Measurements from ENCODE around the gene BNC1. TPM values are rescaled to one million over a fixed set of nuclear protein-coding genes. Genes with fewer than 3 reads are reported as not detected.

BNC1 gene
- total and polyA plus RNA-seq, 7 experiments from 2014 or later, result not detected

GRCh38 chr15:83295417-83295816 lies 11.0 kb upstream of the BNC1 start:
- H3K9me3 Mint-ChIP-seq, result peaks cover 0 to 14% (median 3%) of the 10 kb centered on the region in 11 donors

GRCh38 chr15:83293201-83293600 lies 8.7 kb upstream of the BNC1 start:
- POLR2A ChIA-PET, result no interaction called here
- Mint-ChIP-seq H3K27me3 (peaks cover 24 to 42% (median 34%) of the 10 kb centered on the region in 5 donors), H3K36me3 (peaks cover 0 to 4% (median 0%) of the 10 kb centered on the region in 5 donors), H3K9me3 (peaks cover 0 to 14% (median 3%) of the 10 kb centered on the region in 11 donors), H3K27ac (no peak overlapping the region), H3K4me3 (no peak overlapping the region), H3K4me1 (no peaks in the 10 kb centered on the region)
- CTCF ChIA-PET, result no interaction called here
- Histone ChIP-seq H3K9me3 (ENCODE audit: control insufficient read depth in 2 of 3, low read length in 3 of 3) (no peaks in the 10 kb centered on the region), H3K27me3 (ENCODE audit: control insufficient read depth in 2 of 2, insufficient read depth in 2 of 2, low read length in 2 of 2) (no peaks in the 10 kb centered on the region), H3K4me3 (ENCODE audit: low read length) (no peak overlapping the region), H3K27ac (ENCODE audit: low read depth, low read length) (no peak overlapping the region), H3K36me3 (ENCODE audit: control insufficient read depth in 2 of 3, insufficient read depth in 3 of 3, low read length in 3 of 3) (no peaks in the 10 kb centered on the region), H3K4me1 (ENCODE audit: control insufficient read depth in 2 of 2, insufficient read depth in 2 of 2, low read length in 2 of 2) (no peaks in the 10 kb centered on the region)
- intact Hi-C loops (cut with micrococcal nuclease), result no loop called here
- ATAC-seq (no peak), DNase-seq (no peak)

More at GRCh38 chr15:83295417-83295816, 11.0 kb upstream of the BNC1 start:
- ChIA-PET POLR2A (no interaction called here), CTCF (no interaction called here)
- H3K36me3 ChIP-seq (ENCODE audit: control insufficient read depth in 2 of 3, insufficient read depth in 3 of 3, low read length in 3 of 3), result no peaks in the 10 kb centered on the region
- peak overlapping the region in 1 of 9 donors; percentile 12 for H3K27ac Mint-ChIP-seq
- intact Hi-C loops (cut with micrococcal nuclease), result no loop called here
- no peak overlapping the region for H3K4me3 ChIP-seq (ENCODE audit: low read length)
- no peaks in the 10 kb centered on the region for H3K27me3 ChIP-seq (ENCODE audit: control insufficient read depth in 2 of 2, insufficient read depth in 2 of 2, low read length in 2 of 2)
- no peaks in the 10 kb centered on the region for H3K4me1 ChIP-seq (ENCODE audit: control insufficient read depth in 2 of 2, insufficient read depth in 2 of 2, low read length in 2 of 2)
- H3K4me3 Mint-ChIP-seq, result no peak overlapping the region
- peaks cover 0 to 4% (median 0%) of the 10 kb centered on the region in 5 donors for H3K36me3 Mint-ChIP-seq
- ATAC-seq (no peak), DNase-seq (no peak)
- peaks cover 23 to 43% (median 39%) of the 10 kb centered on the region in 5 donors for H3K27me3 Mint-ChIP-seq
- no peak overlapping the region for H3K27ac ChIP-seq (ENCODE audit: low read depth, low read length)
- no peaks in the 10 kb centered on the region for H3K4me1 Mint-ChIP-seq
- no peaks in the 10 kb centered on the region for H3K9me3 ChIP-seq (ENCODE audit: control insufficient read depth in 2 of 3, low read length in 3 of 3)

- Histone ChIP-seq H3K9me3 (ENCODE audit: control insufficient read depth in 2 of 3, low read length in 3 of 3) (no peaks in the 10 kb centered on the region), H3K36me3 (ENCODE audit: control insufficient read depth in 2 of 3, insufficient read depth in 3 of 3, low read length in 3 of 3) (no peaks in the 10 kb centered on the region), H3K4me1 (ENCODE audit: control insufficient read depth in 2 of 2, insufficient read depth in 2 of 2, low read length in 2 of 2) (no peaks in the 10 kb centered on the region), H3K4me3 (ENCODE audit: low read length) (no peak overlapping the region), H3K27ac (ENCODE audit: low read depth, low read length) (no peak overlapping the region), H3K27me3 (ENCODE audit: control insufficient read depth in 2 of 2, insufficient read depth in 2 of 2, low read length in 2 of 2) (no peaks in the 10 kb centered on the region)
- DNase-seq (no peak), ATAC-seq (no peak)
- POLR2A ChIA-PET, result no interaction called here
- intact Hi-C loops (cut with micrococcal nuclease), result no loop called here
- CTCF ChIA-PET, result no interaction called here
- no peaks in the 10 kb centered on the region for H3K4me1 Mint-ChIP-seq
- peaks cover 0 to 14% (median 3%) of the 10 kb centered on the region in 11 donors for H3K9me3 Mint-ChIP-seq
- H3K27me3 Mint-ChIP-seq, result peaks cover 33 to 50% (median 37%) of the 10 kb centered on the region in 5 donors
- peaks cover 0 to 4% (median 0%) of the 10 kb centered on the region in 5 donors for H3K36me3 Mint-ChIP-seq
- no peak overlapping the region for H3K27ac Mint-ChIP-seq
- no peak overlapping the region for H3K4me3 Mint-ChIP-seq
Measured at GRCh38 chr15:83292317-83292716, 7.9 kb upstream of the BNC1 start.

- CTCF ChIA-PET, result no interaction called here
- Histone ChIP-seq H3K4me3 (ENCODE audit: low read length) (no peak overlapping the region), H3K4me1 (ENCODE audit: control insufficient read depth in 2 of 2, insufficient read depth in 2 of 2, low read length in 2 of 2) (no peaks in the 10 kb centered on the region), H3K36me3 (ENCODE audit: control insufficient read depth in 2 of 3, insufficient read depth in 3 of 3, low read length in 3 of 3) (no peaks in the 10 kb centered on the region), H3K27me3 (ENCODE audit: control insufficient read depth in 2 of 2, insufficient read depth in 2 of 2, low read length in 2 of 2) (no peaks in the 10 kb centered on the region), H3K9me3 (ENCODE audit: control insufficient read depth in 2 of 3, low read length in 3 of 3) (no peaks in the 10 kb centered on the region), H3K27ac (ENCODE audit: low read depth, low read length) (no peak overlapping the region)
- peaks cover 0 to 9% (median 0%) of the 10 kb centered on the region in 11 donors for H3K9me3 Mint-ChIP-seq
- peaks cover 0 to 5% (median 0%) of the 10 kb centered on the region in 5 donors for H3K36me3 Mint-ChIP-seq
- ATAC-seq, result no peak
- POLR2A ChIA-PET, result no interaction called here
- no peak overlapping the region for H3K27ac Mint-ChIP-seq
- intact Hi-C loops (cut with micrococcal nuclease), result no loop called here
- no peak for DNase-seq
- peaks cover 0 to 9% (median 5%) of the 10 kb centered on the region in 7 donors for H3K4me1 Mint-ChIP-seq
- H3K27me3 Mint-ChIP-seq, result peaks cover 33 to 52% (median 43%) of the 10 kb centered on the region in 5 donors
- no peak overlapping the region for H3K4me3 Mint-ChIP-seq
Measured at GRCh38 chr15:83290236-83290635, 5.8 kb upstream of the BNC1 start.

- Mint-ChIP-seq H3K9me3 (peaks cover 0 to 5% (median 0%) of the 10 kb centered on the region in 11 donors), H3K4me3 (no peak overlapping the region), H3K27ac (no peak overlapping the region), H3K36me3 (peaks cover 0 to 5% (median 0%) of the 10 kb centered on the region in 5 donors), H3K4me1 (peaks cover 0 to 11% (median 5%) of the 10 kb centered on the region in 7 donors), H3K27me3 (peaks cover 32 to 50% (median 43%) of the 10 kb centered on the region in 5 donors)
- Histone ChIP-seq H3K4me3 (ENCODE audit: low read length) (no peak overlapping the region), H3K27me3 (ENCODE audit: control insufficient read depth in 2 of 2, insufficient read depth in 2 of 2, low read length in 2 of 2) (no peaks in the 10 kb centered on the region), H3K9me3 (ENCODE audit: control insufficient read depth in 2 of 3, low read length in 3 of 3) (no peaks in the 10 kb centered on the region), H3K4me1 (ENCODE audit: control insufficient read depth in 2 of 2, insufficient read depth in 2 of 2, low read length in 2 of 2) (no peaks in the 10 kb centered on the region), H3K36me3 (ENCODE audit: control insufficient read depth in 2 of 3, insufficient read depth in 3 of 3, low read length in 3 of 3) (no peaks in the 10 kb centered on the region), H3K27ac (ENCODE audit: low read depth, low read length) (no peak overlapping the region)
- CTCF ChIA-PET, result no interaction called here
- no peak for ATAC-seq
- POLR2A ChIA-PET, result no interaction called here
- intact Hi-C loops (cut with micrococcal nuclease), result no loop called here
- no peak for DNase-seq
Measured at GRCh38 chr15:83289160-83289559, 4.7 kb upstream of the BNC1 start.

GRCh38 chr15:83288381-83288801 lies 3.9 kb upstream of the BNC1 start:
- H3K36me3 Mint-ChIP-seq, result peaks cover 0 to 5% (median 0%) of the 10 kb centered on the region in 5 donors
- H3K4me1 Mint-ChIP-seq, result peaks cover 0 to 15% (median 5%) of the 10 kb centered on the region in 7 donors
- Histone ChIP-seq H3K27me3 (ENCODE audit: control insufficient read depth in 2 of 2, insufficient read depth in 2 of 2, low read length in 2 of 2) (no peaks in the 10 kb centered on the region), H3K27ac (ENCODE audit: low read depth, low read length) (no peak overlapping the region), H3K4me3 (ENCODE audit: low read length) (no peak overlapping the region), H3K36me3 (ENCODE audit: control insufficient read depth in 2 of 3, insufficient read depth in 3 of 3, low read length in 3 of 3) (no peaks in the 10 kb centered on the region), H3K4me1 (ENCODE audit: control insufficient read depth in 2 of 2, insufficient read depth in 2 of 2, low read length in 2 of 2) (no peaks in the 10 kb centered on the region), H3K9me3 (ENCODE audit: control insufficient read depth in 2 of 3, low read length in 3 of 3) (no peaks in the 10 kb centered on the region)
- intact Hi-C loops (cut with micrococcal nuclease), result no loop called here
- ATAC-seq (no peak), DNase-seq (no peak)
- H3K27ac Mint-ChIP-seq, result no peak overlapping the region
- ChIA-PET POLR2A (no interaction called here), CTCF (interaction anchor here (0.7 kb wide), 1 partner anchor 33 kb away, joined by 3 read pairs; no protein-coding TSS in a partner anchor)
- peaks cover 31 to 51% (median 47%) of the 10 kb centered on the region in 5 donors for H3K27me3 Mint-ChIP-seq
- peaks cover 0 to 5% (median 0%) of the 10 kb centered on the region in 11 donors for H3K9me3 Mint-ChIP-seq
- no peak overlapping the region for H3K4me3 Mint-ChIP-seq

GRCh38 chr15:83287541-83288027 lies 3.1 kb upstream of the BNC1 start:
- CTCF ChIA-PET, result interaction anchor here (0.7 kb wide), 1 partner anchor 33 kb away, joined by 3 read pairs; no protein-coding TSS in a partner anchor
- Mint-ChIP-seq H3K27me3 (peaks cover 30 to 57% (median 53%) of the 10 kb centered on the region in 5 donors), H3K36me3 (peaks cover 0 to 5% (median 0%) of the 10 kb centered on the region in 5 donors), H3K27ac (no peak overlapping the region), H3K4me3 (no peak overlapping the region), H3K4me1 (peaks cover 0 to 20% (median 10%) of the 10 kb centered on the region in 7 donors), H3K9me3 (peaks cover 0 to 8% (median 0%) of the 10 kb centered on the region in 11 donors)
- intact Hi-C loops (cut with micrococcal nuclease), result no loop called here
- no peak for DNase-seq
- POLR2A ChIA-PET, result no interaction called here
- H3K27ac ChIP-seq (ENCODE audit: low read depth, low read length), result no peak overlapping the region
- no peak for ATAC-seq
- H3K4me3 ChIP-seq (ENCODE audit: low read length), result no peak overlapping the region
- no peaks in the 10 kb centered on the region for H3K9me3 ChIP-seq (ENCODE audit: control insufficient read depth in 2 of 3, low read length in 3 of 3)
- no peaks in the 10 kb centered on the region for H3K27me3 ChIP-seq (ENCODE audit: control insufficient read depth in 2 of 2, insufficient read depth in 2 of 2, low read length in 2 of 2)
- H3K36me3 ChIP-seq (ENCODE audit: control insufficient read depth in 2 of 3, insufficient read depth in 3 of 3, low read length in 3 of 3), result no peaks in the 10 kb centered on the region
- H3K4me1 ChIP-seq (ENCODE audit: control insufficient read depth in 2 of 2, insufficient read depth in 2 of 2, low read length in 2 of 2), result no peaks in the 10 kb centered on the region
